ENCODE results near the gene ANP32E.
"Not testable (repeated sequence)": the region's sequence is repeated elsewhere in the genome, so short reads cannot be mapped to it uniquely, and the experiment has no call there.

Gene ANP32E

DNA sequence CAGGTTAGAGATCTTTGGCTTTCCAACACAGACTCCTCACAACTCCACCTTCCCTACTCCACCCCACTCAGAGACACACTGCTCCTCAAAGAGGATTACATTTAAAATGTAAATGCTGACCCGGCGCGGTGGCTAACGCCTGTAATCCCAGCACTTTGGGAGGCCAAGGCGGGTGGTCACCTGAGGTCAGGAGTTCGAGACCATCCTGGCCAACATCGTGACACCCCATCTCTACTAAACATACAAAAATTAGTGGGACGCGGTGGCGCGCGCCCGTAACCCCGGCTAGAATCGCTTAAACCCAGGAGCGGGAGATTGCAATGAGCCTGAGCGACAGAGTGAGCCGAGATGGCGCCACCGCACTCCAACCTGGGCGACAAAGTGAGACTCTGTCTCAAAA lies 1.8 kb upstream of the ANP32E start:
- Mint-ChIP-seq H3K9me3 (no peaks in the 10 kb centered on the region), H3K4me3 (no peak overlapping the region), H3K27me3 (no peaks in the 10 kb centered on the region), H3K27ac (ENCODE audit: low read depth) (no peak overlapping the region), H3K4me1 (peaks cover 19% of the 10 kb centered on the region), H3K36me3 (ENCODE audit: insufficient read depth) (peaks cover 10% of the 10 kb centered on the region)
- DNase-seq (ENCODE audit: low spot score in 2 of 2) (no peak), ATAC-seq (replicated peaks; ENCODE audit: extremely low read depth, poor library complexity, severe bottlenecking) (no peak)

DNA sequence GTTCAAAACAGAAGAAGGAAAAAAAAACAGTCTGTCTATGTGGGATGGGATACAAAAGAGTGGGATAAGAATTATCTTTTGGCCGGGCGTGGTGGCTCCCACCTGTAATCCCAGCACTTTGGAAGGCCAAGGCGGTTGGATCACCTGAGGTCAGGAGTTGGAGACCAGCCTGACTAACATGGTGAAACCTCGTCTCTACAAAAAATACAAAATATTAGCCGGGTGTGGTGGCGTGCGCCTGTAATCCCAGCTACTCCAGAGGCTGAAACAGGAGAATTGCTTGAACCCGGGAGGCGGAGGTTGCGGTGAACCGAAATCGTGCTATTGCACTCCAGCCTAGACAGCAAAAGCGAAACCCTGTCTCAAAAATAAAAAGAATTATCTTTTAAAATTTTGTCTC lies 1.3 kb upstream of the ANP32E start:
- not testable (repeated sequence) for ATAC-seq (replicated peaks; ENCODE audit: extremely low read depth, poor library complexity, severe bottlenecking); H3K9me3 Mint-ChIP-seq; H3K27ac Mint-ChIP-seq (ENCODE audit: low read depth); DNase-seq (ENCODE audit: low spot score in 2 of 2); H3K4me3 Mint-ChIP-seq; H3K27me3 Mint-ChIP-seq; H3K36me3 Mint-ChIP-seq (ENCODE audit: insufficient read depth)
- peaks cover 20% of the 10 kb centered on the region for H3K4me1 Mint-ChIP-seq

DNA sequence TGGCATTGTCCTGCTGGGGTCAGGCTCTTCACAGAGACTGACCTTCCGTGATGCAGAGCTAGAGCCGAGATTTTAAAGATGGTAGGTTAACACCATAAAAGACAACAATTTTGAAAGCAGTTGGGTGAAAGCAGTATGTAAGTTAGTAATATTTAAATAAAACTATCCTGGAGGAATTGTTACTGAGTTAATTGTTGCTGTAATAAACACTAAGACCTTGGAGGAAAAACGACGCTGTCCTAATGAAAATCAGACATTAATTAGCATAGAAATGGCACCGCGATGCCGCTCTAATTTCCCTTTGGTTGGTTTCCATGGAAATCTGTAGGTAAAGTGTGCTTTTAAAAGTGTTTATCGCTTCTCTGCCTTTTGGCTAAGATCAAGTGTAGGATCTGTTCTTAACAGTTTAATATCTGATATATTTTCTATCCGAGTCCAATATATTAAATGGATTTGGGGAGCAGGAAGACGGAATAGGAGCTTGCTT lies 745 bp upstream of the ANP32E start:
- DNase-seq (ENCODE audit: low spot score in 2 of 2) (no peak), ATAC-seq (replicated peaks; ENCODE audit: extremely low read depth, poor library complexity, severe bottlenecking) (no peak)
- Mint-ChIP-seq H3K4me3 (no peak overlapping the region), H3K9me3 (no peaks in the 10 kb centered on the region), H3K27ac (ENCODE audit: low read depth) (no peak overlapping the region), H3K27me3 (no peaks in the 10 kb centered on the region), H3K4me1 (peaks cover 20% of the 10 kb centered on the region), H3K36me3 (ENCODE audit: insufficient read depth) (peaks cover 12% of the 10 kb centered on the region)

DNA sequence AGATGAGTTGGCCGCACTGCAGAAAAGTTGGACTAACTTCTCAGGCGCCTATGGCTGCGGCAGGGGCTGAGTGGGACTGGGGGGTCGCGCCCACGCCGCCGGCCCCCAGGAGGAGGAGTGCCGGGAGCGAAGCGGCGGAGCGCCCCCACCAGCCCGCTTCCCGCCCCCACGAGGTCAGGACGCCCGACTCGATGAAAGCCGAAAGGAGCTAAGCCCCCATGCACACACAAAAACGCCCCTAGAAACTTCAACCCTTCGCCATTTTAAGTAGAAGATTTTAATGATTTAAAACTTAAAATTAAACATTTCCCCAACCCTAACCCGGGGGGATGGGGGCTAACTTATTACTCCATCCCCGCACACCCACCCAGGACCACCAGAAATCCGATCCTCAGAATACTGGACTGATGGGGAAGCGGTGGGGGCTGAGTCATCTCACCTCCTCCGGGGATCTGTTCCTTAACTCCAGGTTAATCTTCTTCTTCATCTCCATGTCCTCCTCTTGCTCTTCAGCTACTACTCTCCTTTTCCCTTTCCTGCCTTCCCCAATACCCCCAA lies 539 bp downstream of the ANP32E start:
- ATAC-seq (replicated peaks; ENCODE audit: extremely low read depth, poor library complexity, severe bottlenecking) (no peak), DNase-seq (ENCODE audit: low spot score in 2 of 2) (no peak)
- Mint-ChIP-seq H3K9me3 (no peaks in the 10 kb centered on the region), H3K27me3 (no peaks in the 10 kb centered on the region), H3K36me3 (ENCODE audit: insufficient read depth) (peaks cover 19% of the 10 kb centered on the region), H3K4me3 (no peak overlapping the region), H3K27ac (ENCODE audit: low read depth) (no peak overlapping the region), H3K4me1 (peaks cover 20% of the 10 kb centered on the region)

DNA sequence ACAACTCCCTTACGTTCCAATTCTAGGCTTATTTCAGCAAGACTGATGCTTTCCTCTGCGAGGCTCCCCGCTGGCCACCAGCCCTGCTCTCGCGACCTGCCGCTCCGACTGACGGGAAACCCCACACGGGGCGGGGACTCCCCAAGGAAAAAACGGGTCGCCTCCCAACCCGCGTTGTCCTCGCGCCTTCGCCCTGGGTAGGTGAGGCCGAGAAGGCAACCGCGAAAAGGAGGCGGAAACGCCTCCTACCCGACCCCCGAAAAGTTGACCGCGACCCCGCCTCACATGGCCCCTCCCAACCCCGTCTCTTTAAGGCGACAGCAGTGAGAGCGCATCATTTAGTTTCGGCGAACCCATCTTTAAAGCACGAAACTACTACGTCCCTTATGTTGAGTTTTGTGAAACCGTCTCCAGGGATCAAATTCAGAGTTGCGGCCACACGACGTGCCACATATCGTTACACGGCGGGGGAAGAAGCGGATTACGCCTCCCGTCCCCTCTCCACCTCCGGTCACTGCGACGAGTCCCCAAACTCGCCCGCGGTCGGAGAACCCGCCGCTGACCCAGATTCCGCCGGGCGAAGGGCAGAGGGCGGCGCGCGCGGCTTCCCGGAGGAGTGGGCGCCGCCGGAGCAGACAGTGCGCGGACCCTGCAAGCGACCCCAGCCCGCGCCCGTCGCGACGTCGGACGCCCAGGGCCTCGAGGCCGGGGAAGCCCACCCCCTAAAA lies 1.2 kb downstream of the ANP32E start:
- no peaks in the 10 kb centered on the region for H3K9me3 Mint-ChIP-seq
- H3K4me1 Mint-ChIP-seq: peaks cover 20% of the 10 kb centered on the region
- peak; percentile 52 for ATAC-seq (replicated peaks; ENCODE audit: extremely low read depth, poor library complexity, severe bottlenecking)
- peaks cover 23% of the 10 kb centered on the region for H3K36me3 Mint-ChIP-seq (ENCODE audit: insufficient read depth)
- no peaks in the 10 kb centered on the region for H3K27me3 Mint-ChIP-seq
- H3K4me3 Mint-ChIP-seq: no peak overlapping the region
- no peak overlapping the region for H3K27ac Mint-ChIP-seq (ENCODE audit: low read depth)
- peak; percentile 75 to 83 for DNase-seq (ENCODE audit: low spot score in 2 of 2)

DNA sequence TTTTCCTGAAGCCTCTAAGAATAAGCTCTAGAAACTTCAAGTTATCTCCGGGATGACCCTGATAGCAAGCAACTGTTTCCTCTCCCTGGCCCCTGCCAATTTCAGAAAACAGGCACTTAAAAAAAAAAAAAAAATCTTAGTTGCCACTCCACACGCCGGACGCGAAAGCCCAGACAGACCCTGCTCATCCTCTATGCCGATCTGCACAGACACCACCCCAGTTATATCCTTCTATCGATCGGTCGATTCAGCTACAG lies 1.7 kb downstream of the ANP32E start:
- Mint-ChIP-seq H3K36me3 (ENCODE audit: insufficient read depth) (peaks cover 27% of the 10 kb centered on the region), H3K9me3 (no peaks in the 10 kb centered on the region), H3K27me3 (no peaks in the 10 kb centered on the region), H3K4me1 (peaks cover 20% of the 10 kb centered on the region), H3K27ac (ENCODE audit: low read depth) (no peak overlapping the region), H3K4me3 (no peak overlapping the region)
- ATAC-seq (replicated peaks; ENCODE audit: extremely low read depth, poor library complexity, severe bottlenecking) (no peak), DNase-seq (ENCODE audit: low spot score in 2 of 2) (no peak)

DNA sequence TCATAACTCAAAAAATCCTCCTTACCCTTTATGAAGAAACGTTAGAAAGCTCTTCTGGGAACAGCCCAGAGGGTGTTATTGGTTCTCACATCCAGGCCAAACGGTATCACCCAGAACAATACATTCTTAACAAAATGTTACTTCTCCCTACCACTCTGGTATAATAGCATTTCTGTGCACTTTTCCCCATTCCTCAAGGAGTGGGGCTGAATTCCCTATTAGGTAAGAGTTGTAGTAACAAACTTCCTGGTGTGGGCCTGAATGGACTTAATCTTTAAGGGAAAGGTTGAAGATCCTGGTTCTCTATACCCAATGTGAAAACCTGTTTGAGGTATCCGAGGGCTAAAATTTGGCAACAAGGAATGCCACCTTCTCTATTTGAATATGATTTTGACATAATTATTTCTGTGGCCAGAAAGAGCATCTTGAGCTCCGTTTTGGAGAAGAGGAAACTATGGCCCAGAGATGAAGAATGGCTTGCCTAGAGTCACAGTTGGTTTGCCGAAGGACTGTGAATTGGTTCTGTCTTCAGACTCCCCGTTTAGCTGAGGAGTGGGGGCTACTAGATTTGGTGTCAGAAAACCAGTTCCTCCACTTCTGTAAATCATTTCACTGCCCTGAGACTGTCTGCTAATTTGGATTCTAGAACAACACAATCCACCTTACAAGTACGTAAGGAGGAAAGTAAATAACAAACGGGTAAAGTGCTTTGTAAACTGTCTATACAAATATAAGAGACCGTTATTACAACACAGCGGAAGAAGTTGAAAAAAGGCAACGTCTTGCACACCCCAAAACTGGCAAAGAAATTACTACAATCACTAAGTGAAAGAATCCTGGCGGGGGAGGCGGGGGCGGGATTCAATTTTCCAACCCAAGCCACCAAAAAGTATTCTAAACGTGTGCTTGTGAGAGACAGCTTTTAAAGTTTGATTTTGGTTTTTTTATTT lies 2.3 kb downstream of the ANP32E start:
- H3K27ac Mint-ChIP-seq (ENCODE audit: low read depth): no peak overlapping the region
- no peak overlapping the region for H3K4me3 Mint-ChIP-seq
- no peaks in the 10 kb centered on the region for H3K27me3 Mint-ChIP-seq
- DNase-seq (ENCODE audit: low spot score in 2 of 2) (no peak), ATAC-seq (replicated peaks; ENCODE audit: extremely low read depth, poor library complexity, severe bottlenecking) (no peak)
- peaks cover 31% of the 10 kb centered on the region for H3K36me3 Mint-ChIP-seq (ENCODE audit: insufficient read depth)
- peaks cover 20% of the 10 kb centered on the region for H3K4me1 Mint-ChIP-seq
- H3K9me3 Mint-ChIP-seq: no peaks in the 10 kb centered on the region

DNA sequence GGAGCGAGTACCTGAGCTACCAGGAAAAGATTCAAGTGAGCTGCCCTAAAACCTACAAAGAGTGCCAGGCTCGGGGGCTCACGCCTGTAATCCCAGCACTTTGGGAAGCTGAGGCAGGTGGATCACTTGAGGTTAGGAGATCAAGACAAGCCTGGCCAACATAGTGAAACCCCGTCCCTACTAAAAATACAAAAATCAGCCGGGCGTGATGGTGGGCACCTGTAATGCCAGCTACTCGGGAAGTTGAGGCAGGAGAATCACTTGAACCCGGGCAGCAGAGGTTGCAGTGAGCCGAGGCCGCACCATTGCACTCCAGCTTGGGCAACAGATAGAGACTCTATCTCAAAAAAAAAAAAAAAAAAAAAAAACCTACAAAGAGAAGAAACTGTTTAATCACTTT lies 3.0 kb downstream of the ANP32E start:
- not testable (repeated sequence) for ATAC-seq (replicated peaks; ENCODE audit: extremely low read depth, poor library complexity, severe bottlenecking); H3K27ac Mint-ChIP-seq (ENCODE audit: low read depth); H3K9me3 Mint-ChIP-seq; DNase-seq (ENCODE audit: low spot score in 2 of 2); H3K27me3 Mint-ChIP-seq
- peaks cover 37% of the 10 kb centered on the region for H3K36me3 Mint-ChIP-seq (ENCODE audit: insufficient read depth)
- H3K4me3 Mint-ChIP-seq: peak overlapping the region; percentile 39
- H3K4me1 Mint-ChIP-seq: peaks cover 20% of the 10 kb centered on the region

DNA sequence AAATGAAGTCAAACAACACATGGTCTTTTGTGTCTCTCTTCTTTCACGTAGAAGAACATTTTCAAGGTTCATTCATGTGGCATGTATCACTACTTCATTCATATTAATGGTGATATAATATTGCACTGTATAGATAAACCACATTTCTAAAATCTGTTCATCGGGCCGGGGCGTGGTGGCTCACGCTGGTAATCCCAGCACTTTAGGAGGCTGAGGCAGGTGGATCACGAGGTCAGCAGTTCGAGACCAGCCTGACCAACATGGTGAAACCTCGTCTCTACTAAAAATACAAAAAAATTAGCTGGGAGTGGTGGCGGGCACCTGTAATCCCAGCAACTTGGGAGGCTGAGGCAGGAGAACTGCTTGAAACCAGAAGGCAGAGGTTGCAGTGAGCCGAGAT lies 7.7 kb downstream of the ANP32E start:
- not testable (repeated sequence) for ATAC-seq (replicated peaks; ENCODE audit: extremely low read depth, poor library complexity, severe bottlenecking); DNase-seq (ENCODE audit: low spot score in 2 of 2); H3K4me3 Mint-ChIP-seq; H3K27ac Mint-ChIP-seq (ENCODE audit: low read depth); H3K27me3 Mint-ChIP-seq; H3K9me3 Mint-ChIP-seq
- Mint-ChIP-seq H3K36me3 (ENCODE audit: insufficient read depth) (peaks cover 64% of the 10 kb centered on the region), H3K4me1 (peaks cover 12% of the 10 kb centered on the region)

DNA sequence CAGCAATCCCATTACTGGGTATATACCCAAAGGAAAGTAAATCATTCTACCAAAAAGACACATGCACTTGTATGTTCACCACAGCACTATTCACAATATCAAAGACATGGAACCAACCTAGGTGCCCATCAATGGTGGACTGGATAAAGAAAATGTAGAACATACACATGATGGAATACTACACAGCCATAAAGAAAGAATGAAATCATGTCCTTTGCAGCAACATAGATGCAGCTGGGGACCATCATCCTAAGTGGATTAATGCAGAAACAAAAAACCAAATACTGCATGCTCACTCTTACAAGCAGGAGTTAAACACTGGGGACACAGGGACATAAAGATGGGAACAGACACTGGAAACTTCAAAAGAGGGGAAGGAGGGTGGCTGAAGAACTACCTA lies 8.7 kb downstream of the ANP32E start:
- H3K27me3 Mint-ChIP-seq: no peaks in the 10 kb centered on the region
- peaks cover 66% of the 10 kb centered on the region for H3K36me3 Mint-ChIP-seq (ENCODE audit: insufficient read depth)
- H3K9me3 Mint-ChIP-seq: no peaks in the 10 kb centered on the region
- H3K4me1 Mint-ChIP-seq: peaks cover 6% of the 10 kb centered on the region
- H3K4me3 Mint-ChIP-seq: no peak overlapping the region
- ATAC-seq (replicated peaks; ENCODE audit: extremely low read depth, poor library complexity, severe bottlenecking) (no peak), DNase-seq (ENCODE audit: low spot score in 2 of 2) (no peak)
- H3K27ac Mint-ChIP-seq (ENCODE audit: low read depth): no peak overlapping the region

DNA sequence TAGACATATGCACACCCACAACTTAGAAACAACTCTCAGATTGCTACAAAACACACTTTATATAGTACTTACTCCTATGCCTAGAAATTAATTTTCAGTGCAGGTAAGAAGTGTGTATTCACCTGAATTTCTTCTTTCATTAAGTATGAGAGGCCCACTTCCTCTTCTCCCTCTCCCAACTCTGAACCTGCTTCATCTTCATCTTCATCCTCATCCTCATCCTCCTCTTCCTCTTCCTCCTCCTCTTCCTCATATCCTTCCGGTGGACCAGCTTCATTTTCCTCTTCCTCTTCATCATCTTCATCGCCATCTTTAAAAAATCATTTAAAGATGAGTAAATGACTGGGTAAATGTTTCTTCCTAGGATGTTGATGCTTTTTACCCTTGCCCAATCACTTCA lies 9.4 kb downstream of the ANP32E start:
- no peak for ATAC-seq (replicated peaks; ENCODE audit: extremely low read depth, poor library complexity, severe bottlenecking)
- no peak for DNase-seq (ENCODE audit: low spot score in 2 of 2)
- Mint-ChIP-seq H3K27ac (ENCODE audit: low read depth) (no peak overlapping the region), H3K27me3 (no peaks in the 10 kb centered on the region), H3K36me3 (ENCODE audit: insufficient read depth) (peaks cover 68% of the 10 kb centered on the region), H3K9me3 (no peaks in the 10 kb centered on the region), H3K4me1 (peaks cover 6% of the 10 kb centered on the region), H3K4me3 (no peak overlapping the region)

DNA sequence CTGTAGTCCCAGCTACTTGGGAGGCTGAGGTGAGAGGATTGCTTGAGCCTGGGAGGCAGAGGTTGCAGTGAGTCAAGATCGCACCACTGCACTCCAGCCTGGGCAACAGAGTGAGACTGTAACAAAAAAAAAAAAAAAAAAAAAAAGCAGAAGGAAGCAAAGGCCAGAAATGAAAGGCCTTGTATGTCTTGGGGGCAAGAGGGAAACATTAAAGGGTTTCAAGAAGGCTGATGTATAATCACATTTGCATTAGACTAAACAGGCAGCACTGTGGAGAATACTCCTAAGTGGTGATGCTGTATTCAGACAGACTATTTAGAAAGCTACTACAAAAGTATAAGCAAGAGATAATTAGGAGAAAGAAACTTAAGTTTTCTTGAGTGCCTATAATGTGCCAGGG lies 10.4 kb downstream of the ANP32E start:
- ATAC-seq (replicated peaks; ENCODE audit: extremely low read depth, poor library complexity, severe bottlenecking): no peak
- H3K27me3 Mint-ChIP-seq: no peaks in the 10 kb centered on the region
- H3K4me3 Mint-ChIP-seq: no peak overlapping the region
- peaks cover 64% of the 10 kb centered on the region for H3K36me3 Mint-ChIP-seq (ENCODE audit: insufficient read depth)
- peaks cover 6% of the 10 kb centered on the region for H3K4me1 Mint-ChIP-seq
- no peak overlapping the region for H3K27ac Mint-ChIP-seq (ENCODE audit: low read depth)
- no peaks in the 10 kb centered on the region for H3K9me3 Mint-ChIP-seq
- DNase-seq (ENCODE audit: low spot score in 2 of 2): no peak

DNA sequence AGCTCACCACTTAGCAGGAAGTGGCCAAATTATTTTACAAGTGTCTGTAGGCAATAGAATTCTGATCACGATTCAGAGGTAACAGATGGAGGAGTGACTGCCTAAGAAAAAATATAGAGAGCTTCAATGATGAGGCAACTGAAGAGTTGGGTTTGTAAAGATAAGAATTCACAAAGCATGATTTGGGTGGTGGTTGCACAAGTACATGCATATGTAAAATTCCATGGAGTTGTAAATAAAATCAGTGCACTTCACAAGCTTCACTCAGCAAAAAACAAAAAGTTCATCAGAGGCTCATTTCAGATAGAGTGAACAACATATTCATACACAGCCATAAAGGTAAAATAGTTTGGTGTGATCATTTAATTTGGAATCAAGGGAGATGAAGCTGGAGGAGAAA lies 10.9 kb downstream of the ANP32E start:
- H3K4me3 Mint-ChIP-seq: no peak overlapping the region
- DNase-seq (ENCODE audit: low spot score in 2 of 2) (no peak), ATAC-seq (replicated peaks; ENCODE audit: extremely low read depth, poor library complexity, severe bottlenecking) (no peak)
- H3K4me1 Mint-ChIP-seq: peaks cover 6% of the 10 kb centered on the region
- no peaks in the 10 kb centered on the region for H3K27me3 Mint-ChIP-seq
- H3K27ac Mint-ChIP-seq (ENCODE audit: low read depth): no peak overlapping the region
- H3K9me3 Mint-ChIP-seq: no peaks in the 10 kb centered on the region
- H3K36me3 Mint-ChIP-seq (ENCODE audit: insufficient read depth): peaks cover 65% of the 10 kb centered on the region

All from central memory CD8-positive, alpha-beta T cell (primary cell).